Prostate gland (tissue), 2 donors: ENCODE data around the gene ATXN2. TPM values are rescaled to one million over a fixed set of nuclear protein-coding genes. Genes with fewer than 3 reads are reported as not detected.

Experiments
- DNase-seq: peaks from one replicate; pipeline ENCODE4 v3.0.0-alpha.2; 2019; ENCODE audit warnings: low spot score
- H3K27ac ChIP-seq, 2 donors: fragments of 200-600 bp; sonication (generic); 2 replicates each; pipeline ENCODE4 v1.5.1; 2017 to 2019
- H3K27me3 ChIP-seq: fragments of 200-600 bp; sonication (generic); replicated peaks from 2 replicates; pipeline ENCODE4 v1.5.1; 2019; ENCODE audit not compliant: insufficient read depth
- H3K36me3 ChIP-seq, 2 donors: fragments of 200-600 bp; sonication (generic); 1 replicate in 1 of 2; 2 replicates in 1 of 2; pipeline versions ENCODE4 v1.5.1 to v1.8.1; 2017 to 2019
- H3K4me1 ChIP-seq: fragments of 200-600 bp; sonication (generic); replicated peaks from 2 replicates; pipeline ENCODE4 v1.5.1; 2019
- H3K4me3 ChIP-seq, 2 donors: fragments of 200-600 bp; sonication (generic); 2 replicates each; pipeline ENCODE4 v1.5.1; 2017 to 2019
- H3K9me3 ChIP-seq: fragments of 200-600 bp; sonication (generic); 2 replicates; pipeline ENCODE4 v1.5.1; 2017
- CTCF ChIP-seq, 4 experiments: fragments of 200-600 bp in 2 of 4; fragments of 450-650 bp in 2 of 4; sonication (generic) in 2 of 4; IDR thresholded peaks; 1 replicate in 3 of 4; 2 replicates in 1 of 4; pipeline ENCODE4 v1.5.1; 2016 to 2019; ENCODE audit warnings: antibody characterized with exemption in 4 of 4, mild to moderate bottlenecking in 2 of 4, moderate library complexity in 2 of 4
- POLR2A ChIP-seq: fragments of 450-650 bp; IDR thresholded peaks from one replicate; pipeline ENCODE4 v1.6.1; 2016; ENCODE audit warnings: antibody characterized with exemption, mild to moderate bottlenecking
- POLR2AphosphoS5 ChIP-seq: sonication (generic); formaldehyde crosslinking; IDR thresholded peaks from one replicate; pipeline ENCODE4 v1.6.1; 2017; ENCODE audit warnings: antibody characterized with exemption
- WGBS: methylation state at CpG from one replicate; pipeline ENCODE4 v1.1.5; 2018; 5-methylcytosine and 5-hydroxymethylcytosine counted together
- intact Hi-C: fragments of 100-400 bp; cut with DNase I; formaldehyde crosslinking; loops from one replicate; pipeline ENCODE4 v1.14.2; 2022
- total RNA-seq, 2 donors: library from RNA; depleted of rRNA; stranded (reverse); fragments of >200 nt; gene quantifications; one replicate each; pipeline ENCODE4 v1.1.0, GENCODE V29; 2016

Gene ATXN2
- total RNA-seq, 2 donors from 2014 or later, result 29.5 to 95.5 TPM

DNA sequence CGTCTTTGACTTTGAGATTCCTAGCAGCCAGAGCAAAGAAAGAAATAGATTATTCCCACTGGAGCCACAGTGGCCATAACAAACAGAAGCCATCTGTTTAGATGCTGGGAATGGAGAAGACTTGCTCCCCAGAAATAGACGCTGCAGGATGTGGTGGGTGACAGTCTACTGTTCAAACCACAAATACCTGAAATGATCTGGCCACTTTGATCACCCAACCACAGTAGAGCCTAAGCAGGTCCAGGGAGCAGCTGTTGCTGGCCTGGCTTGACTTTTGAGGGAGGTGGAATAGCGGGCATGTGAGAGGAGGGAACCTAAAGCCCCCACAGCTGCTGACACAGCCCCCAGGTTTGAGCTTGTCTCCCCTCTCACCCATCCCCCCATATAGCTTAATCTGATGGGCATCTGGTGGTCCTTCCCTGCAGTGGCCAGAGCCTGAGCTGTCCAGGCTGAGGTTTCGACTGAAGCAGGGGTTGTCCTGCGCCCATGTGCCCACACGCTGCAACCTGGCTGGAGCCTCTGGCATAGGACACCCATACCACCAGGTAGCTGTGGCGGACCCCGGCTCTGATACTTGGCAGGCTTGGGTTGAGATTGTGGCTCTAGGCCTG lies 154.7 kb downstream of the ATXN2 start:
- intact Hi-C loops, result no loop called here
- no peak overlapping the region for H3K4me3 ChIP-seq
- DNase-seq, result no peak
- H3K27ac ChIP-seq, result no peak overlapping the region
- 90% methylated on average over 6 of the region's 8 CpGs for WGBS
- TF ChIP-seq POLR2AphosphoS5 (no peak), CTCF (IDR thresholded peaks at IDR 0.05) (no peak), POLR2A (no peak)
- peaks cover 5% of the 10 kb centered on the region for H3K4me1 ChIP-seq
- peaks cover 0 to 10% of the 10 kb centered on the region in 2 donors for H3K36me3 ChIP-seq
- H3K9me3 ChIP-seq, result no peaks in the 10 kb centered on the region
- no peaks in the 10 kb centered on the region for H3K27me3 ChIP-seq

GRCh38 chr12:111443586-111443985 lies 155.5 kb downstream of the ATXN2 start:
- no peak for DNase-seq
- H3K36me3 ChIP-seq, result peaks cover 0 to 6% of the 10 kb centered on the region in 2 donors
- H3K9me3 ChIP-seq, result no peaks in the 10 kb centered on the region
- peaks cover 5% of the 10 kb centered on the region for H3K4me1 ChIP-seq
- no peaks in the 10 kb centered on the region for H3K27me3 ChIP-seq
- no peak overlapping the region for H3K4me3 ChIP-seq
- TF ChIP-seq POLR2AphosphoS5 (no peak), POLR2A (no peak), CTCF (IDR thresholded peaks at IDR 0.05) (no peak)
- no peak overlapping the region for H3K27ac ChIP-seq
- intact Hi-C loops, result no loop called here
- WGBS, result 71% methylated on average over 7 of the region's 7 CpGs

DNA sequence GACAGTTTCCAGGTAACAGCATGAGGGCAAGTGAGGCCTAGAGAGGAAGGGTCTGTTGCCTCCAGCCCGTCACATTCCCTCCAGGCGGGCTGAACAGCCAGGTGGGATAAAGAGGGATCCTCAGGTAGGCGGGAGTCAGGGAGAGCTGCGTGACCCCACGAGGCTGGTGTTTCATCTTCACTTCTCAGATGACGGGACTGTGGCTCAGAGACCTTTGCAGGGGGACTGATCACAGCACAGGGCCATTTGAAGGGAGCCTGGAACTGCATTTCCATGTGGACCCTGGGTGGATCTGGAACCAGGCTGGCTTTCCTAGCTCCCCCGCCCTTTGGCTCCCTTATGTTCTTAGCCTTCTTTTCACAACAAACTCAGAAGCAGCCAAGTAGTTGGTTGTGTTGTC lies 156.0 kb downstream of the ATXN2 start:
- H3K36me3 ChIP-seq, result peaks cover 0 to 4% of the 10 kb centered on the region in 2 donors
- H3K27ac ChIP-seq, result no peak overlapping the region
- intact Hi-C loops, result no loop called here
- H3K4me1 ChIP-seq, result peaks cover 5% of the 10 kb centered on the region
- H3K9me3 ChIP-seq, result no peaks in the 10 kb centered on the region
- WGBS, result 88% methylated on average over 7 of the region's 7 CpGs
- no peaks in the 10 kb centered on the region for H3K27me3 ChIP-seq
- no peak for DNase-seq
- no peak for TF ChIP-seq CTCF (IDR thresholded peaks at IDR 0.05)
- no peak for TF ChIP-seq POLR2A
- TF ChIP-seq POLR2AphosphoS5, result no peak
- H3K4me3 ChIP-seq, result no peak overlapping the region

GRCh38 chr12:111442301-111443045 lies 156.6 kb downstream of the ATXN2 start:
- Histone ChIP-seq H3K4me3 (no peak overlapping the region), H3K36me3 (peaks cover 0 to under 1% of the 10 kb centered on the region in 2 donors), H3K27ac (no peak overlapping the region), H3K9me3 (no peaks in the 10 kb centered on the region), H3K27me3 (no peaks in the 10 kb centered on the region), H3K4me1 (peaks cover 5% of the 10 kb centered on the region)
- DNase-seq, result no peak
- WGBS, result 84% methylated on average over 9 of the region's 10 CpGs
- intact Hi-C loops, result no loop called here
- TF ChIP-seq POLR2AphosphoS5, result no peak
- no peak for TF ChIP-seq POLR2A
- no peak for TF ChIP-seq CTCF (IDR thresholded peaks at IDR 0.05)
